HEK293T (cell line): ENCODE data around the gene FAM124A.

Experiments used
- ARNT ChIP-seq: fragments of 450-650 bp; IDR thresholded peaks from 2 replicates; pipeline ENCODE4 v1.6.1; 2017; ENCODE audit warnings: mild to moderate bottlenecking
- BHLHE40 ChIP-seq: fragments of 450-650 bp; IDR thresholded peaks from 2 replicates; pipeline ENCODE4 v1.6.1; 2016; ENCODE audit warnings: mild to moderate bottlenecking, moderate library complexity, borderline replicate concordance
- CTBP1 ChIP-seq: fragments of 450-650 bp; IDR thresholded peaks from 2 replicates; pipeline ENCODE4 v1.6.1; 2016; ENCODE audit warnings: borderline replicate concordance
- ELF4 ChIP-seq: fragments of 450-650 bp; IDR thresholded peaks from 2 replicates; pipeline ENCODE4 v1.6.1; 2017; ENCODE audit warnings: antibody characterized with exemption
- FOXA1 ChIP-seq: fragments of 450-650 bp; IDR thresholded peaks from 2 replicates; pipeline ENCODE4 v1.6.1; 2016; ENCODE audit warnings: mild to moderate bottlenecking
- FOXM1 ChIP-seq: fragments of 450-650 bp; IDR thresholded peaks from 2 replicates; pipeline ENCODE4 v1.6.1; 2017; ENCODE audit warnings: mild to moderate bottlenecking, borderline replicate concordance
- L3MBTL2 ChIP-seq: fragments of 450-650 bp; conservative IDR thresholded peaks from 2 replicates; pipeline ENCODE4 v1.6.1; 2016; ENCODE audit warnings: mild to moderate bottlenecking
- PKNOX1 ChIP-seq: fragments of 450-650 bp; IDR thresholded peaks from 2 replicates; pipeline ENCODE4 v1.6.1; 2016
- SP1 ChIP-seq: fragments of 450-650 bp; IDR thresholded peaks from 2 replicates; pipeline ENCODE4 v1.6.1; 2017
- SUZ12 ChIP-seq: fragments of 450-650 bp; IDR thresholded peaks from 2 replicates; pipeline ENCODE4 v1.6.1; 2016; ENCODE audit warnings: mild to moderate bottlenecking
- TARDBP ChIP-seq: fragments of 450-650 bp; IDR thresholded peaks from 2 replicates; pipeline ENCODE4 v1.6.1; 2016

DNA sequence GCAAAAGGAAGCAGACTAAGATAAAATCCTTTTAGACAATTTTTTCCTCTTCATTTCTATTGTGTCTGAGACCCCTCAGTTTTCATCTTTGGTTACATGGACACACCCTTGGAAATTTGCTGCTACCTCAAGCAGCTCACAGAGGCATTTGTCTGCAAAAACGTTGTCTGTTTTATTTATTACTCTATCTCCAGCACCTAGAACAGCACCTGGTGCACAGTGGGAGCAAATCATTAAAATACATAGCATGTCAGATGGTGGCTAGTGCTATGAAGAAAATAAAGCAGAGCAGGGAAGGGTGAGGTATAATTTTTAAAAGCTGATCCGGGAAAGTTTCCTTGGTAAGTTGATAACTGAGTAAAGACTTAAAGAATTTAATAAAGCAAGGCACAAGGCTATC is 14.3 kb upstream of the FAM124A start:
- TF ChIP-seq L3MBTL2 (no peak), SP1 (no peak), CTBP1 (no peak), BHLHE40 (no peak), PKNOX1 (no peak), ELF4 (no peak), ARNT (no peak), FOXA1 (no peak), FOXM1 (no peak), SUZ12 (no peak), TARDBP (no peak)
